ENCODE results near the gene FAM83G. TPM values are rescaled to one million over a fixed set of nuclear protein-coding genes. Genes with fewer than 3 reads are reported as not detected.

Gene FAM83G
- total RNA-seq, 1 donor from 2014 or later: 12.9 TPM

- H3K4me3 ChIP-seq (ENCODE audit: insufficient read depth, low read depth, low read length): no peak overlapping the region
- Mint-ChIP-seq H3K27ac (ENCODE audit: unreplicated experiment) (peak overlapping the region; percentile 87), H3K36me3 (ENCODE audit: low read depth, unreplicated experiment) (peaks cover 8% of the 10 kb centered on the region), H3K9me3 (ENCODE audit: unreplicated experiment) (no peaks in the 10 kb centered on the region), H3K4me1 (ENCODE audit: low read depth, unreplicated experiment) (peaks cover 20% of the 10 kb centered on the region), H3K27me3 (ENCODE audit: low read depth, unreplicated experiment) (no peaks in the 10 kb centered on the region), H3K4me3 (ENCODE audit: unreplicated experiment) (no peak overlapping the region)
- no peaks in the 10 kb centered on the region for H3K27me3 ChIP-seq (ENCODE audit: insufficient read depth, low read length)
- no peak for TF ChIP-seq CTCF (IDR thresholded peaks at IDR 0.05; ENCODE audit: insufficient read depth, low read depth, low read length)
- TF ChIP-seq EZH2 (IDR thresholded peaks at IDR 0.05; ENCODE audit: insufficient read depth, low read length): no peak
- H4K20me1 ChIP-seq (ENCODE audit: insufficient read depth, low read length): peaks cover 24% of the 10 kb centered on the region
- DNase-seq (ENCODE audit: low read depth) (peak; percentile 77), FAIRE-seq (no peak)
- no peaks in the 10 kb centered on the region for H3K9me3 ChIP-seq (ENCODE audit: insufficient read depth, low read depth, low read length)
- peaks cover 5% of the 10 kb centered on the region for H3K79me2 ChIP-seq (ENCODE audit: insufficient read depth, low read length)
- H2AFZ ChIP-seq (ENCODE audit: low read depth, low read length): peak overlapping the region; percentile 67
- peak overlapping the region; percentile 81 for H3K27ac ChIP-seq (ENCODE audit: low read depth, low read length)
- H3K9ac ChIP-seq (ENCODE audit: low read length): peak overlapping the region; percentile 80
- peak overlapping the region; percentile 61 for H3K4me2 ChIP-seq (ENCODE audit: low read length)
- H3K36me3 ChIP-seq (ENCODE audit: insufficient read depth, low read length): peaks cover 7% of the 10 kb centered on the region
- H3K4me1 ChIP-seq (ENCODE audit: insufficient read depth, low read length): peaks cover 26% of the 10 kb centered on the region
These were observed 22.7 kb downstream of the FAM83G start for GRCh38 chr17:18981642-18982424.

GRCh38 chr17:18981335-18981641 lies 23.3 kb downstream of the FAM83G start:
- H3K27ac Mint-ChIP-seq (ENCODE audit: unreplicated experiment): peak overlapping the region; percentile 84
- no peaks in the 10 kb centered on the region for H3K27me3 Mint-ChIP-seq (ENCODE audit: low read depth, unreplicated experiment)
- H2AFZ ChIP-seq (ENCODE audit: low read depth, low read length): no peak overlapping the region
- H4K20me1 ChIP-seq (ENCODE audit: insufficient read depth, low read length): peaks cover 30% of the 10 kb centered on the region
- peak overlapping the region; percentile 54 for H3K4me3 Mint-ChIP-seq (ENCODE audit: unreplicated experiment)
- H3K36me3 Mint-ChIP-seq (ENCODE audit: low read depth, unreplicated experiment): peaks cover 12% of the 10 kb centered on the region
- no peaks in the 10 kb centered on the region for H3K9me3 ChIP-seq (ENCODE audit: insufficient read depth, low read depth, low read length)
- no peak for FAIRE-seq
- H3K4me2 ChIP-seq (ENCODE audit: low read length): peak overlapping the region; percentile 61
- H3K79me2 ChIP-seq (ENCODE audit: insufficient read depth, low read length): peaks cover 5% of the 10 kb centered on the region
- no peak for DNase-seq (ENCODE audit: low read depth)
- no peaks in the 10 kb centered on the region for H3K27me3 ChIP-seq (ENCODE audit: insufficient read depth, low read length)
- H3K4me1 ChIP-seq (ENCODE audit: insufficient read depth, low read length): peaks cover 26% of the 10 kb centered on the region
- H3K9ac ChIP-seq (ENCODE audit: low read length): peak overlapping the region; percentile 80
- no peaks in the 10 kb centered on the region for H3K9me3 Mint-ChIP-seq (ENCODE audit: unreplicated experiment)
- no peak overlapping the region for H3K4me3 ChIP-seq (ENCODE audit: insufficient read depth, low read depth, low read length)
- H3K4me1 Mint-ChIP-seq (ENCODE audit: low read depth, unreplicated experiment): peaks cover 20% of the 10 kb centered on the region
- TF ChIP-seq CTCF (IDR thresholded peaks at IDR 0.05; ENCODE audit: insufficient read depth, low read depth, low read length) (no peak), EZH2 (IDR thresholded peaks at IDR 0.05; ENCODE audit: insufficient read depth, low read length) (no peak)
- peak overlapping the region; percentile 81 for H3K27ac ChIP-seq (ENCODE audit: low read depth, low read length)
- peaks cover 7% of the 10 kb centered on the region for H3K36me3 ChIP-seq (ENCODE audit: insufficient read depth, low read length)

All from astrocyte (in vitro differentiated cells and primary cell).